ENCODE measurements around the gene TRIM43B.
"Not testable (repeated sequence)": the region's sequence is repeated elsewhere in the genome, so short reads cannot be mapped to it uniquely, and the experiment has no call there.

The TRIM43B gene

DNA sequence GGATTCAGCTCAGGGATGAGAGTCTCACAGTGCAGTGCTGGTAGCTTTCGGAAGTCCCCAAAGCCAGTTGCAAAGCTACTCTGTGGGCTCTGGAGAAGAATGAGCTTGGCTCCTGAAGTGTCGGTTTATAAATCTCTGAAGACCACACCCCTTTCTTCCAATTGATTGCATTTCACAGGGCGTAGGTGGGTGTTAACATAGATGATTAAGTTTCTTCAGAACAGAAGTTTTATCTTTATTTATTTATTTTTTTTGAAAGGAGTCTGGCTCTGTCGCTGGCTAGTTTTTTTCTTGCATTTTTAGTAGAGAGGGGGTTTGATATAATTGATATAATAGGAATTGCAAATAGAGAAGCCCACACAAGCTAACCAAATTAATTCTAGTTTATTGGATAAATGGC lies at the start of gene TRIM43B:
TRIM43B (minus strand) TSS at position 101 of the 400 bp plus-strand sequence. CDS start 2,040 bp downstream, outside the sequence.
- DNase-seq (ENCODE audit: low spot score) = not testable (repeated sequence)

DNA sequence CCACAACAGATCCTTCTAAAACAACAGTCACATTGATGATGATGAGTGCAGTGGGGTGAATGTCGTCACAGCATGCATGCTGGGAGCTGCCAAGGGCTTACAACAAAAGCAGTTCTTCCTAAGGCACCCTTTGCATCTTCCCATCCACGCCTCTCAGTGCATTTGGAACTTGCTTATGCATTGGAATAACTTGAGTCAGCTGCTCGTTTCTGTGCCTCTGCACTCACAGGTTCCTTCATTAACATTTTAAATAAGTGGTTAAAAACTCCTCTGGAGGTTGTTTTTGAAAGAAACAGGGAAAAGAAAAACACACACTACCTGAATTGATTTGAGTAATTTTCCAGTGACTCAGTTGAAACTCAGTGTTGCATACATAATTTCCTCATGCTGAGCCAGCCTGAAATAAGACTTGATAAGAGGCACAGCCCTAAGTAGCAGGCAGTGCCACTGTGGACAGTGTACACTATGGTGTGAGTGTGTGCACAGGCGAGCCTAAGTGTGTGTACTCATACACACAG lies 46.8 kb upstream of the TRIM43B start:
- no peak for DNase-seq (ENCODE audit: low spot score)

- DNase-seq (ENCODE audit: low spot score) = no peak
These were observed 46.2 kb upstream of the TRIM43B start for GRCh38 chr2:95530734-95531133.

DNA sequence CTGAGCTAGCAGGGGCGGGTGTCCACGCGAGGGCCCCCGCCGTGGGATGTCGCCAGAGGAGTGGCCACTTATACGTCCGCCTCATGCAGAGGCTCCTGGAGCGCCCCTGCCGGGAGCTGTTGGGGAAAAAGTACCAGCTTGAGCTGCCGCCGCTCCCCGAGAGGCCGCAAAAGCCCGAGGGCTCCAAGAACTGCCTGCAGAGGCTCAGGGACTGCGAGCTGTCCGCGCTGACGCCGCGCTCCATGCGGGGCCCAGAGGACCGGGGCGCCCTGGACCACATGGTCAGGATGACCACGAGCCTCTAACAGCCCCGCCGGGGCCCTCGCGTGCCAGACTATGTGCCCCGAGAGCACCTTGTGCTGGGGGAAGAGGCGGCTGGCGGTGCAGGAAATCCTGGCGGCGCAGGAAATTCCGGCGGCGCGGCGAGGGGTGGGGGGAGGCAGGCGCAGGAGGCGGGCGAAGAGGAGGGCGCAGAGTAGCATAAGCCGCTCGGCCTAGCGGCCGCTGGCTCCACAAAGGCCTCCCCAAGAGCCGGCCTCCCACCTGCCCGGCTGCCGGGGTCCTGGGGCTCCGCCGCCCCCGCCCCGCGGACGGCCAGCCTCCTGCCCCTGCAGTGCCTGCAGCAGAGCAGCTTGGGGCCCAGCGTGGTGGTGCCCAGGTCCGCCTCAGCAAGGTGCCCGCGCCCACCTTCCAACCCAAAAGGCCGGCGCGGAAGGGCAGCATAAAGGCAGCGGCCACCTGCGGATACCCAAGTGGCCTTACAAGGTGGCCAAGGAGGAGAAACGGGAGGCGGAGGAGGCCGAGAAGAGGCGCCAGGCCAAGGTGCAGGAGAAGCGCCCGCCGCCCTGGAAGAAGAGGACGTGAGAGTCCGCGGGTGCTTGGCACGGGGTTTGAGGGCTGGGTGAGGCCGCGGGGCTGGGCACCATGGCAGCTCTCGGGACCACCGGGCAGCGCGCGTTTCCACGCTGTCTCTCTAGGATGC lies 42.1 kb upstream of the TRIM43B start:
- no peak for DNase-seq (ENCODE audit: low spot score)

- DNase-seq (ENCODE audit: low spot score) = no peak
These were observed 40.9 kb upstream of the TRIM43B start for GRCh38 chr2:95525294-95526035.

DNA sequence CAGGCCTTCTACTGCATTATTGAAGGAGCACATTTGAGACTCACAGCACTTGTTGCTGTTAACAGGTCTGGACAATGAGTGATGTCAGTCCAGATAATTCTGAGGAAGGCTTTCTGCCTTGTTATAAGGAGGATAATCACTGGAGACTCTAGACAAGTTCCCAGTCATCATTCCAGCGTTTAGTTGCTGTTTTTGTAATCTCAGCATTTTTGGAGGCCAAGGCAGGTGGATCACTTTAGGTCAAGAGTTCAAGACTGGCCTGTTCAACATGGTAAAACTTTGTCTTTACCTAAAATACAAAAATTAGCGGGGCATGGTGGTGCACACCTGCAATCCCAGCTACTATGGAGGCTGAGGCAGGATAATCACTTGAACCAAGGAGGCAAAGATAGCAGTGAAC lies 39.6 kb upstream of the TRIM43B start:
- no peak for DNase-seq (ENCODE audit: low spot score)

DNA sequence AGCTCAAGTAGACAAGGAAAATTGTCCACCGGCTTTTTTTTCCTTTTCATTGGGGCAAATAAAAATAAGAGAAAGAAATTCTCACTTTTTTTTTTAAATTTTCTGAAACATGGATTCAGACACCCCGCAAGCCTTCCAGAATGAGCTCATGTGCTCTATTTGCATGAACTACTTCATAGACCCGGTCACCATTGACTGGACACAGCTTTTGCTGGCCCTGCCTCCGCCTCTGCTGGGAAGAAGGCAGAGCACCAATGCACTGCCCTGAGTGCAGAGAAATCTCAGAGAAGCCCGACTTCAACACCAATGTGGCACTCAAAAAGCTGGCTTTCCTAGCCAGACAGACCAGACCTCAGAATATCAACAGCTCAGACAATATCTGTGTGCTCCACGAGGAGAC lies 30.2 kb upstream of the TRIM43B start:
- DNase-seq (ENCODE audit: low spot score) = no peak

DNA sequence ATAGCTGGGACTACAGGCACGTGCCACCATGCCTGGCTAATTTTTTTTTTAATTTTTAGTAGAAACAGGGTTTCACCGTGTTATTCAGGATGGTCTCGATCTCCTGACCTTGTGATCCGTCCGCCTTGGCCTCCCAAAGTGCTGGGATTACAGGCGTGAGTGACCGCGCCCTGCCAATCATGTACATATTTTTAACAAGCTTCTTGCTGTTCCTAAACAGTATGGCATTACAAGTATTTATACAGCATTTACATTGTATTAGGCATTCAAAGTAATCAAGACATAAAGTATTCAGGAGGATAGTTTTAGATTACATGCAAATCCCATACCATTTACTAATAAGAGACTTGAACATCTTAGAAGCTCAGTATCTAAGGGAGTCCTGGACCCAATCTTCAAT lies 29.7 kb upstream of the TRIM43B start:
- not testable (repeated sequence) for DNase-seq (ENCODE audit: low spot score)

DNA sequence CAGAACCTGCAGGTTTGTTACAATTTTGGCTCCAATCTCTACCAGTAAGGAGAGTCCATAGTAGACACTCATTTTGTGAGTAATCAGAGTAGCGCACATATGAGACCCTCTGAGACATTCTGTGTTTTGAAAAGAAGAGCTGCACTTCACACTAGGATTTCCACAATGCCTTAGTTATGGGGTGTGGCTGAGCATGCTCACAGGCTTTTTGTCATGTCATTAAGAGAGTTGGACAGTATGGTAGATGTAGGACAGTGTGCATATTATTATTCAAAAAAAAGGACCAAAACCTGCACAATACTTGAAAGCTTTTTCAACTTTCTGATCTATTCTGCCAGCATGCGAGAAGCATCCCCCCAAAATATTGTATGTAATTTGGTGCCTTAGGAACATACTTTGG lies 24.9 kb upstream of the TRIM43B start:
- no peak for DNase-seq (ENCODE audit: low spot score)

DNA sequence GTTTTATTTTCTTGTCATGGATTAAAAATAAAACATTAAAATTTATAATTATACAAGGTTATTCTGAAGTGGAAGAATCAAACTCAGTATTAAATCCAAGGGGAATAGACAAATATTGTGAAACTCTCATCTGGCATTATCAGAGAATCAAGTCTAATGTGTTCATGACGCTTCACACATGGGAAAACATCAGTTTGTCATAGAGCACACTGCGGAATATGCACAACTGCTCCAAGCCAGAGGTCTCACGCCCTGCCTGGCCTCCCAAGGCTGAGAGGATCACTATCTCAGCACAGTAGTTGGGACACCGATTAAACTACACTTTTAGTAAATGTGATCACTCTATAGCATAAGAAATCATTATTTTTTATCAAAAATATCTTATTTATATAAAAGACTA lies 20.7 kb upstream of the TRIM43B start:
- DNase-seq (ENCODE audit: low spot score) = no peak

DNA sequence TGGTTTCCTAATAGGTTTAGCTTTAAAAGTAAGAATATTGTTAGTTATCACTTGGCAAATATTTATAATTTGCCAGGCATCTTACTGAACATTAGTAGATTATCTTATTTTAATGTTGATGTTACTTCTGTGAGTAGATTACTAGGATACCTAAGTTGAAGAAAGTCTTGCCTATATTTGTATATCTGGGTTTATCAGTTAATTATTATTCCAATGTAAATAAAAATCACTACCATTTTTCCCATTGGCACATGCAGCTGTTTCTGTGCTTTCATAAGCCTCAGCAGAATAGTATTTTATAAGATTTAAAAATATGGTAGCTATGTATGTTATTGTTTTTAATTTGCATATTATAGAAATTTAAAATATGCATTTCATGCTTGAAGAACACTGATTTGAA lies 16.3 kb upstream of the TRIM43B start:
- DNase-seq (ENCODE audit: low spot score) = no peak

DNA sequence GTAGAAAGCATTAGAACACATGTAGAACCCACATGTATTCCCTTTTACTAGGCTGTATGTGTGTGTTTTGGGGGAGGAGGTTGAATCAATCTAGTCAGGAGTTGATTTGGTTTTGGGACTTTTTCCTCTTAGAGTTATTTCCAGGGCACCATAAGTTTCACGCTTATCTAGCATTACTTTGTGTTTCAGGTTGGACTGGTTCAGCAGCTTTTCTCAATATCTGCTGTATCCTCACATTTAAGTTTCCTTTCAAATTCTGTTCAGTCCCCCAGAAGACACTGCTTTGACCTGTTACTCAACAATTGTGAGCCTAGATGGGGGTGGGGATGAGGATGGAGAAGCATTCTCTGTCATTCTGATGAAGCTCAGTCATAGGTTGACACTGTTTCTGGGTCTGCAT lies 7.5 kb upstream of the TRIM43B start:
- not testable (repeated sequence) for DNase-seq (ENCODE audit: low spot score)

DNA sequence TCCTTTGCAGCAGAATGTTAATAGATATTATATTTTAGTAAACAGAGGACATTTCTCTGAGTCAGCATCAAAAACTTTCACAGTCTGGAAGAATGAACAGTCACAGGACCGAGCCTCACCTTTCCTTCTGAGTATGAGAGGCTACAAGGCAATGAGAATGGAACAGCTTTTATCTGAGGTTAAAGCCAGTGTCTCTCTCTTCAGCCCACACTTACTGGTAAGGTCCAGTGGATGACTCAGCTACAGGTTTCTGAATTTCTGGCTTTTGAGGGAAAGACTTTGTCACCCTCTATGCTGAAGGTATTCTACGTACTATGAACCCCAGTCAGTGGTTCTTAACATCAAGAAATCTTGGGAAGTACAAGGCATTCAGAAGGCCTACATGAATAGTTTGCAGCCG lies 9.5 kb downstream of the TRIM43B start:
- not testable (repeated sequence) for DNase-seq (ENCODE audit: low spot score)

DNA sequence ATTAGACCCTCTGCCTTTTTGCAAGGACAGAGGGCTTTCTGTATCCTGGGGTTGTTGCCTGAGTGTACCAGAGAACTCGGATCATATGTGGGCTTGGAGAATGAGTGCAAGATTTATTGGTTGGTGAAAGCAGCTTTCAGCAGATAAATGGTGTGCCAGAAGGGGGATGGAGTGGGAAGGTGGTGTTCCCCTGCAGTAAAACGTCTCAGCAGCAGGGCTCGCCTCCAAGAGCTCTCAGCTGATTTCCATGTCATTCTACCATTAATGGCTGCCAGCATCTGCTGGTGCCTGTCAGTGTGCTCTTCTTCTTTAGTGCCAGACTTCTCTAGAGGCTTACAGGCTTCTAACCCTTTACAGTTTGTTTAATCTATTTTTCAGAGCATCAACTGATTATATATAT lies 16.6 kb downstream of the TRIM43B start:
- DNase-seq (ENCODE audit: low spot score) = not testable (repeated sequence)

- DNase-seq (ENCODE audit: low spot score) = not testable (repeated sequence)
These were observed 18.0 kb downstream of the TRIM43B start for GRCh38 chr2:95466572-95466971.

DNA sequence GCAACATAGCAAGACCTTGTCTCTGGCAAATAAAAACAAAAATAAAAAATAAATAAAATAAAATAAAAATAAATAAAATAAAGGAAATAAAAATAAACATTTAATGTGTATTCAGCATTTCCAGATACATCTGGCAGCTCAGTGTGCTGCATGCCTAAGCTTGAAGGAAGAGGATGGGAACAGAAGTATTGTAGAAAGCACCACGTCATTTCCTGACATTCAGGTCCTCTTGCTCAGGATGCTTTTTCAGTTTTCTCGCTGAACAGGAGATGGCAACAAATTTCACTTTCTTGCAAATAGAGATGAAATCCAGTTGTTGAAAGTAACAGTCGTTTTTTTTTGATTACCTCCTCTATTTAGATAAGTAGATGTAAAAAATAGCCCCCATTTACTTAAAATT lies 21.3 kb downstream of the TRIM43B start:
- DNase-seq (ENCODE audit: low spot score) = not testable (repeated sequence)

- not testable (repeated sequence) for DNase-seq (ENCODE audit: low spot score)
These were observed 39.2 kb downstream of the TRIM43B start for GRCh38 chr2:95445317-95445716.

- DNase-seq (ENCODE audit: low spot score) = not testable (repeated sequence)
These were observed 42.0 kb downstream of the TRIM43B start for GRCh38 chr2:95442474-95443099.

- not testable (repeated sequence) for DNase-seq (ENCODE audit: low spot score)
These were observed 48.7 kb downstream of the TRIM43B start for GRCh38 chr2:95435872-95436209.

DNA sequence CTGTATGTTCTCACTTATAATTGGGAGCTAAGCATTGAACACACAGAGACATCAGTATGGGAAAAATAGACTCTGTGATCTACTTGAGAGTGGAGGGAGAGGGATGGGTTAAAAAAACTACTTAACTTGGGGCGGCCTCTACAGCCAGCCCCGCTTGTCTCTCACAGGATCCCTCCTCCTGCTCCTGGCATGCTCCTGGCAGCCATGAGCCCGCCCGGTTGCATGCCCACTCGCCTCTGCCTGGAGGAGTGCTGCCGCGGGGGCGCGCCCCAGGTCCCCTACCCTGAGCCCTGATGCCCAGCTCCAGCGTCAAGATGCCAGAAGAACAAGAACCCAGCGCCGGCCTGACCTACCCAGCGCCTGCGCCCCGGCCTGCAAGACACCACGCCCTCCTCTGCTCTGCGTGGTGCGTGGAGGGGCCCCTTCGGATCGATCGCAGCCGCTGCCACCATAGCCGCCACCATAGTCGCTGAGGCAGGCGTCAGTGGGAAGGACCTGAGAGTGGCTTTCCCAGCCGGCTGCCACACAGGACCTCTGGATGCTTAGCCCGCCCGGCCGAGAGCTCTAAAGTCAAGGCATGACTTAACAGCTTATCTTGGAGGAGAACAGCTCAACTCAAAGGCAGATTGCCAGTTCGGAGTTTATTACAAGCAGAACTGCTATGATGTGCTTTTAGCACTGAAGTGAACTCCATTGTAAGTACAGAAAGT lies 49.2 kb downstream of the TRIM43B start:
- DNase-seq (ENCODE audit: low spot score) = not testable (repeated sequence)

DNA sequence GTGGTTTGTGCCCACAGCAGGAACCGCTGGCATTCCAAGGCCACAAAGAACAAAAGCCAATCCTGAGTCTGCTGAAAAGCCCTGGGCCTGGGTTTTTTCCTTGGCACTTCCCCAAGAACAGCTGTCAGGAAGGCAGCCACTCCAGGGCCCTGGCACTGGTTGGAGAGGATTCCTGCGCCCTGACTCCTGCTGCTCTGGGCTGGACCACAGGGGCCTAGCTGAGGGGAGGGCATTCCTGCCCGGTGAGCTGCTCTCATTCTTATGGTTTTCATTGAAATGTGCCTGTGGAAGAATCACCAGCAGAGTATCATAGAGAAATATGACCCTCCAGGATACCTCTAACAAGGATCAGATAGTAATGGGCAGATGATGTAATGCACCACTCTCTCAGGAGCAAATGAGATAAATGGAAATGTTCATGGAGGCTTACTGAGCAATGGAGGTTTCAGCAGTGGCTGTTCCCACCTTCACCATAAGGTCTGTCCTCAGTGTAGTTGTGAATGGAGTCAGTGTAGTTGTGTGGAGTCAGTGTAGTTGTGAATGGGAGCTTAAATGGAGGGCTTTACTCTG lies 50.0 kb downstream of the TRIM43B start:
- not testable (repeated sequence) for DNase-seq (ENCODE audit: low spot score)
